IMR-90 (cell line): Measurements from ENCODE around the gene SYTL3. TPM values are rescaled to one million over a fixed set of nuclear protein-coding genes. Genes with fewer than 3 reads are reported as not detected.

ENCODE experiments used
- ATAC-seq: fragments of 200-7000 bp; cut with Tn5 transposase; 2 replicates; pipeline ENCODE4 v1.9.1; 2020; ENCODE audit warnings: low read depth, mild to moderate bottlenecking, moderate library complexity
- BruUV-seq: library from RNA; stranded (reverse); fragments of 400-500 nt; replicated peaks from 2 replicates; lab custom pipeline; 2021; lab: Mats Ljungman, UMichigan
- CTCF ChIA-PET: fragments of 300-600 bp; formaldehyde crosslinking; extraction: SDS; loops from one replicate; lab custom pipeline; 2021; ENCODE audit warnings: antibody characterized with exemption; lab: Yijun Ruan, JAX
- POLR2A ChIA-PET: fragments of 300-600 bp; sonication (Branson Sonifier 250); formaldehyde crosslinking; loops from one replicate; lab custom pipeline; 2022; ENCODE audit warnings: antibody characterized with exemption; ENCODE audit not compliant: unreplicated experiment; lab: Charles Lee
- DNase-seq: peaks from one replicate; pipeline ENCODE4 v3.0.0; 2013
- H2AFZ ChIP-seq: replicated peaks from 2 replicates; pipeline ENCODE3; 2013; ENCODE audit warnings: low read length, mild to moderate bottlenecking; ENCODE audit not compliant: poor library complexity
- H2AK5ac ChIP-seq: 2 replicates; pipeline ENCODE4 v1.6.1; 2013; ENCODE audit warnings: low read depth, low read length, inconsistent platforms
- H2AK9ac ChIP-seq: replicated peaks from 2 replicates; pipeline ENCODE3; 2013; ENCODE audit warnings: mild to moderate bottlenecking, low read depth, low read length, moderate library complexity; ENCODE audit not compliant: poor library complexity
- H2BK120ac ChIP-seq: 2 replicates; pipeline ENCODE4 v1.6.1; 2013; ENCODE audit warnings: low read depth, low read length, inconsistent platforms
- H2BK15ac ChIP-seq: 3 replicates; pipeline ENCODE4 v1.6.1; 2013; ENCODE audit warnings: low read depth, low read length, inconsistent platforms
- H2BK20ac ChIP-seq: 2 replicates; pipeline ENCODE4 v1.6.1; 2013; ENCODE audit warnings: low read depth, mild to moderate bottlenecking, inconsistent platforms, low read length, moderate library complexity
- H2BK5ac ChIP-seq: 2 replicates; pipeline ENCODE4 v1.6.1; 2013; ENCODE audit warnings: mild to moderate bottlenecking, low read depth, low read length, inconsistent platforms; ENCODE audit not compliant: poor library complexity, severe bottlenecking
- H3K14ac ChIP-seq: replicated peaks from 2 replicates; pipeline ENCODE4 v1.6.1; 2013; ENCODE audit warnings: low read depth, low read length, inconsistent platforms
- H3K18ac ChIP-seq: 2 replicates; pipeline ENCODE4 v1.6.1; 2013; ENCODE audit warnings: low read depth, low read length, control low read depth
- H3K23ac ChIP-seq: 2 replicates; pipeline ENCODE4 v1.6.1; 2013; ENCODE audit warnings: low read depth, low read length, inconsistent platforms
- H3K27ac ChIP-seq: 2 replicates; pipeline ENCODE4 v1.5.1; 2013; ENCODE audit warnings: mild to moderate bottlenecking, control low read depth, low read length; ENCODE audit not compliant: insufficient read depth
- H3K27me3 ChIP-seq: 2 replicates; pipeline ENCODE4 v1.6.1; 2013; ENCODE audit warnings: low read length; ENCODE audit not compliant: control insufficient read depth, insufficient read depth
- H3K36me3 ChIP-seq: 2 replicates; pipeline ENCODE4 v1.6.1; 2013; ENCODE audit warnings: low read length, mixed read lengths; ENCODE audit not compliant: control insufficient read depth, insufficient read depth
- H3K4ac ChIP-seq: 2 replicates; pipeline ENCODE4 v1.6.1; 2013; ENCODE audit warnings: low read depth, low read length, inconsistent platforms
- H3K4me1 ChIP-seq: 2 replicates; pipeline ENCODE4 v1.6.1; 2013; ENCODE audit warnings: low read length, mixed read lengths; ENCODE audit not compliant: control insufficient read depth, insufficient read depth
- H3K4me2 ChIP-seq: 2 replicates; pipeline ENCODE4 v1.6.1; 2013; ENCODE audit warnings: low read depth, mild to moderate bottlenecking, control low read depth, low read length, moderate library complexity
- H3K4me3 ChIP-seq: 2 replicates; pipeline ENCODE4 v1.5.1; 2013; ENCODE audit warnings: low read depth, mild to moderate bottlenecking, control low read depth, low read length, moderate library complexity; ENCODE audit not compliant: insufficient read depth
- H3K56ac ChIP-seq: 2 replicates; pipeline ENCODE4 v1.6.1; 2013; ENCODE audit warnings: low read length, inconsistent platforms; ENCODE audit not compliant: insufficient read depth; ENCODE audit errors: extremely low read depth
- H3K79me1 ChIP-seq, 2 experiments: 2 replicates each; pipeline ENCODE4 v1.6.1; 2013; ENCODE audit warnings: low read length in 2 of 2, inconsistent platforms in 1 of 2, low read depth in 1 of 2
- H3K9ac ChIP-seq: 2 replicates; pipeline ENCODE4 v1.6.1; 2013; ENCODE audit warnings: low read depth, low read length, control low read depth
- H3K9me1 ChIP-seq: 2 replicates; pipeline ENCODE4 v1.6.1; 2013; ENCODE audit warnings: low read length, inconsistent platforms; ENCODE audit not compliant: insufficient read depth
- H3K9me3 ChIP-seq: 2 replicates; pipeline ENCODE4 v1.6.1; 2013; ENCODE audit warnings: low read length; ENCODE audit not compliant: control insufficient read depth, insufficient read depth
- H4K20me1 ChIP-seq: 2 replicates; pipeline ENCODE4 v1.6.1; 2013; ENCODE audit warnings: low read length, inconsistent platforms; ENCODE audit not compliant: insufficient read depth
- H4K5ac ChIP-seq: 2 replicates; pipeline ENCODE4 v1.6.1; 2013; ENCODE audit warnings: mild to moderate bottlenecking, low read depth, low read length, control low read depth
- H4K8ac ChIP-seq, 2 experiments: 2 replicates each; pipeline ENCODE4 v1.6.1; 2013; ENCODE audit warnings: low read depth in 2 of 2, low read length in 2 of 2, control low read depth in 1 of 2, inconsistent platforms in 1 of 2
- H4K91ac ChIP-seq: 2 replicates; pipeline ENCODE4 v1.6.1; 2013; ENCODE audit warnings: low read depth, low read length, inconsistent platforms; ENCODE audit not compliant: insufficient read depth
- CEBPB ChIP-seq: IDR thresholded peaks from 2 replicates; pipeline ENCODE4 v1.6.1; 2012; ENCODE audit warnings: low read depth, low read length, improper control_type of control experiment
- CTCF ChIP-seq: conservative IDR thresholded peaks from 2 replicates; pipeline ENCODE4 v1.5.1; 2012; ENCODE audit warnings: mild to moderate bottlenecking, low read depth, low read length, improper control_type of control experiment
- ELK1 ChIP-seq: fragments of 150-350 bp; IDR thresholded peaks from 2 replicates; pipeline ENCODE4 v1.6.1; 2016; ENCODE audit warnings: low read depth, mild to moderate bottlenecking, low read length, moderate library complexity, borderline replicate concordance
- FOS ChIP-seq: fragments of 150-350 bp; IDR thresholded peaks from 2 replicates; pipeline ENCODE4 v1.6.1; 2016; ENCODE audit warnings: low read depth, low read length
- MAFK ChIP-seq: IDR thresholded peaks from 2 replicates; pipeline ENCODE4 v1.6.1; 2012; ENCODE audit warnings: low read depth, low read length, improper control_type of control experiment
- MAZ ChIP-seq: IDR thresholded peaks from 2 replicates; pipeline ENCODE4 v1.6.1; 2012; ENCODE audit warnings: low read depth, mild to moderate bottlenecking, low read length, improper control_type of control experiment, moderate library complexity, borderline replicate concordance
- MXI1 ChIP-seq: IDR thresholded peaks from 2 replicates; pipeline ENCODE4 v1.6.1; 2012; ENCODE audit warnings: low read depth, mild to moderate bottlenecking, low read length, moderate library complexity, borderline replicate concordance
- NFE2L2 ChIP-seq: fragments of 150-350 bp; IDR thresholded peaks from 2 replicates; pipeline ENCODE4 v1.6.1; 2016; ENCODE audit warnings: low read depth, mild to moderate bottlenecking, low read length
- POLR2A ChIP-seq: IDR thresholded peaks from 2 replicates; pipeline ENCODE4 v1.6.1; 2012; ENCODE audit warnings: mild to moderate bottlenecking, low read depth, low read length
- RAD21 ChIP-seq: IDR thresholded peaks from 2 replicates; pipeline ENCODE4 v1.6.1; 2012; ENCODE audit warnings: low read length, improper control_type of control experiment
- RCOR1 ChIP-seq: IDR thresholded peaks from 2 replicates; pipeline ENCODE4 v1.6.1; 2012; ENCODE audit warnings: mild to moderate bottlenecking, low read length, improper control_type of control experiment; ENCODE audit not compliant: insufficient replicate concordance
- RFX5 ChIP-seq: IDR thresholded peaks from 2 replicates; pipeline ENCODE4 v1.8.0; 2012; ENCODE audit warnings: low read depth, mild to moderate bottlenecking, low read length, moderate library complexity
- SMC3 ChIP-seq: fragments of 150-350 bp; IDR thresholded peaks from 2 replicates; pipeline ENCODE4 v1.6.1; 2016; ENCODE audit warnings: low read depth, mild to moderate bottlenecking, antibody characterized with exemption, low read length, moderate library complexity
- WGBS, 2 experiments: methylation state at CpG; one replicate each; pipeline versions ENCODE4 v1.1.5 to v1.1.7; 2013; ENCODE audit warnings: missing lambda C conversion rate in 2 of 2; ENCODE audit not compliant: insufficient read length in 1 of 2; ENCODE audit errors: extremely low coverage in 2 of 2; 5-methylcytosine and 5-hydroxymethylcytosine counted together
- dilution Hi-C: fragments of 300-500 bp; cut with HindIII; formaldehyde crosslinking; loops from one replicate; pipeline ENCODE4 v1.14.3; 2018; ENCODE audit warnings: low sequenced_read_pairs; ENCODE audit not compliant: unreplicated experiment
- in situ Hi-C: fragments of 300-500 bp; cut with MboI; formaldehyde crosslinking; loops from 3 replicates; pipeline ENCODE4 v1.14.3; 2019; ENCODE audit warnings: low sequenced_read_pairs, inconsistent platforms, mixed read lengths
- intact Hi-C: fragments of 100-400 bp; cut with micrococcal nuclease; formaldehyde crosslinking; loops from 2 replicates; pipeline ENCODE4 v1.10.0; 2022
- polyA plus RNA-seq, 3 experiments: library from polyadenylated mRNA; depleted of rRNA; stranded (reverse); fragments of >200 nt; gene quantifications; 2 replicates each; pipeline ENCODE4 v1.2.3, GENCODE V29; 2012; ENCODE audit warnings: low replicate concordance in 1 of 3
- total RNA-seq: library from RNA; depleted of rRNA; stranded (reverse); fragments of >200 nt; gene quantifications from 2 replicates; pipeline ENCODE4 v1.2.3, GENCODE V29; 2012
- TF ChIP-seq, protein P1 (sequence below): fragments of 150-350 bp; IDR thresholded peaks from 2 replicates; pipeline ENCODE4 v1.6.1; 2017; ENCODE audit warnings: mild to moderate bottlenecking, antibody characterized with exemption, low read length, low read depth

Gene SYTL3
- total and polyA plus RNA-seq, 2 of the 4 experiments (the other 2 are of a cell fraction), result 2.9 to 4.3 TPM

GRCh38 chr6:158759966-158760617 lies 110.2 kb downstream of the SYTL3 start:
- Histone ChIP-seq H3K56ac (no peak overlapping the region), H3K4me3 (no peak overlapping the region), H2BK20ac (no peak overlapping the region), H3K18ac (no peak overlapping the region), H2BK5ac (no peak overlapping the region), H2AK9ac (no peak overlapping the region), H4K8ac (no peak overlapping the region), H3K9me1 (peaks cover 5% of the 10 kb centered on the region; the same call in 1 of the 2 replicates), H3K9me3 (no peaks in the 10 kb centered on the region), H3K4me2 (no peak overlapping the region), H3K79me1 (no peaks in the 10 kb centered on the region), H2BK15ac (no peak overlapping the region), H3K27ac (no peak overlapping the region), H3K9ac (no peak overlapping the region), H3K14ac (no peak overlapping the region), H3K27me3 (no peaks in the 10 kb centered on the region), H3K36me3 (peaks cover 2% of the 10 kb centered on the region; the same call in 1 of the 2 replicates), H3K4ac (no peak overlapping the region), H3K23ac (no peak overlapping the region), H2BK120ac (no peak overlapping the region), H4K5ac (no peak overlapping the region), H4K91ac (no peak overlapping the region), H3K4me1 (no peaks in the 10 kb centered on the region; the same call in 1 of the 2 replicates), H2AK5ac (no peak overlapping the region), H2AFZ (no peak overlapping the region), H4K20me1 (no peaks in the 10 kb centered on the region; the same call in 1 of the 2 replicates)
- ChIA-PET POLR2A (no interaction called here), CTCF (interaction anchor here (0.6 kb wide), 1 partner anchor 69 kb away, joined by 3 read pairs; no protein-coding TSS in a partner anchor)
- DNase-seq (no peak), ATAC-seq (no peak)
- BruUV-seq, result no TSS peak
- dilution Hi-C loops (no loop called here), intact Hi-C loops (no loop called here), in situ Hi-C loops (no loop called here)
- TF ChIP-seq MAZ (no peak), MAFK (no peak), SMC3 (no peak), POLR2A (no peak), CTCF (no peak), ELK1 (no peak), NFE2L2 (no peak), RCOR1 (no peak), CEBPB (no peak), FOS (no peak), RFX5 (no peak), MXI1 (no peak), RAD21 (no peak)
- TF ChIP-seq, protein P1, sequence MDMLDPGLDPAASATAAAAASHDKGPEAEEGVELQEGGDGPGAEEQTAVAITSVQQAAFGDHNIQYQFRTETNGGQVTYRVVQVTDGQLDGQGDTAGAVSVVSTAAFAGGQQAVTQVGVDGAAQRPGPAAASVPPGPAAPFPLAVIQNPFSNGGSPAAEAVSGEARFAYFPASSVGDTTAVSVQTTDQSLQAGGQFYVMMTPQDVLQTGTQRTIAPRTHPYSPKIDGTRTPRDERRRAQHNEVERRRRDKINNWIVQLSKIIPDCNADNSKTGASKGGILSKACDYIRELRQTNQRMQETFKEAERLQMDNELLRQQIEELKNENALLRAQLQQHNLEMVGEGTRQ, result no peak
- 80% methylated on average over 1 of the region's 7 CpGs; no CpG with 5 or more reads in 1 of the 2 experiments for WGBS, 2 experiments
